Hepatocyte (in vitro differentiated cells): ENCODE measurements around the gene RASSF3. TPM values are rescaled to one million over a fixed set of nuclear protein-coding genes. Genes with fewer than 3 reads are reported as not detected.
"Not testable (repeated sequence)": the region's sequence is repeated elsewhere in the genome, so short reads cannot be mapped to it uniquely, and the experiment has no call there.

Experiments used
- DNase-seq: peaks from one replicate; pipeline ENCODE4 v3.0.0-alpha.2; 2016; ENCODE audit warnings: low spot score
- H2AFZ ChIP-seq: fragments of 200-600 bp; sonication (generic); 2 replicates; pipeline ENCODE4 v1.6.0; 2016; ENCODE audit warnings: antibody characterized with exemption, mild to moderate bottlenecking
- H3K27ac ChIP-seq: fragments of 200-600 bp; sonication (generic); 2 replicates; pipeline ENCODE4 v1.5.1; 2016; ENCODE audit warnings: mild to moderate bottlenecking
- H3K27me3 ChIP-seq: fragments of 200-600 bp; sonication (generic); 2 replicates; pipeline ENCODE4 v1.6.1; 2016
- H3K36me3 ChIP-seq: fragments of 200-600 bp; sonication (generic); replicated peaks from 2 replicates; pipeline ENCODE4 v1.5.1; 2016; ENCODE audit warnings: low read depth; ENCODE audit not compliant: insufficient read depth
- H3K4me1 ChIP-seq: fragments of 200-600 bp; sonication (generic); 2 replicates; pipeline ENCODE4 v1.5.1; 2016; ENCODE audit warnings: mild to moderate bottlenecking, moderate library complexity; ENCODE audit not compliant: insufficient read depth
- H3K4me2 ChIP-seq: fragments of 200-600 bp; sonication (generic); 2 replicates; pipeline ENCODE4 v1.6.0; 2016
- H3K4me3 ChIP-seq: fragments of 200-600 bp; sonication (generic); 2 replicates; pipeline ENCODE4 v1.5.1; 2016; ENCODE audit warnings: mild to moderate bottlenecking
- H3K79me2 ChIP-seq: fragments of 200-600 bp; sonication (generic); 2 replicates; pipeline ENCODE4 v1.6.0; 2017; ENCODE audit warnings: mild to moderate bottlenecking
- H3K9me2 ChIP-seq: fragments of 200-600 bp; sonication (generic); replicated peaks from 2 replicates; pipeline ENCODE4 v1.6.0; 2017; ENCODE audit warnings: mild to moderate bottlenecking; ENCODE audit not compliant: insufficient read depth
- H3K9me3 ChIP-seq: fragments of 200-600 bp; sonication (generic); 2 replicates; pipeline ENCODE4 v1.5.1; 2016; ENCODE audit warnings: low read depth, mild to moderate bottlenecking
- H4K20me1 ChIP-seq: fragments of 200-600 bp; sonication (generic); 2 replicates; pipeline ENCODE4 v1.6.0; 2016; ENCODE audit warnings: mild to moderate bottlenecking; ENCODE audit not compliant: insufficient read depth, poor library complexity, severe bottlenecking
- EZH2 ChIP-seq: fragments of 200-600 bp; sonication (generic); IDR thresholded peaks from 2 replicates; pipeline ENCODE4 v1.6.1; 2016; ENCODE audit warnings: antibody characterized with exemption, mild to moderate bottlenecking, borderline replicate concordance
- EZH2phosphoT487 ChIP-seq: fragments of 200-600 bp; sonication (generic); IDR thresholded peaks from one replicate; pipeline ENCODE4 v1.6.1; 2018; ENCODE audit warnings: antibody characterized with exemption, mild to moderate bottlenecking, low read depth, moderate library complexity; ENCODE audit not compliant: unreplicated experiment, severe bottlenecking
- WGBS: methylation state at CpG from one replicate; pipeline ENCODE4 v1.1.6; 2016; ENCODE audit warnings: low lambda C conversion rate; ENCODE audit errors: missing lambda C conversion rate; 5-methylcytosine and 5-hydroxymethylcytosine counted together
- polyA plus RNA-seq: library from polyadenylated mRNA; unstranded; fragments of >200 nt; fragmentation: Nextera tagmentation; extraction: Ambion mirVana; gene quantifications from 2 replicates; pipeline ENCODE4 v1.2.1, GENCODE V29; 2016
- total RNA-seq: library from RNA; depleted of rRNA; stranded (reverse); fragments of >200 nt; gene quantifications from 2 replicates; pipeline ENCODE4 v1.2.3, GENCODE V29; 2014
- TF ChIP-seq, protein P1 (sequence below): fragments of 200-600 bp; sonication (generic); IDR thresholded peaks from 2 replicates; pipeline ENCODE4 v1.5.1; 2016; ENCODE audit warnings: antibody characterized with exemption, mild to moderate bottlenecking; ENCODE audit not compliant: poor library complexity

The RASSF3 gene
- total and polyA plus RNA-seq, 2 experiments from 2014 or later: 7.8 to 22.3 TPM

DNA sequence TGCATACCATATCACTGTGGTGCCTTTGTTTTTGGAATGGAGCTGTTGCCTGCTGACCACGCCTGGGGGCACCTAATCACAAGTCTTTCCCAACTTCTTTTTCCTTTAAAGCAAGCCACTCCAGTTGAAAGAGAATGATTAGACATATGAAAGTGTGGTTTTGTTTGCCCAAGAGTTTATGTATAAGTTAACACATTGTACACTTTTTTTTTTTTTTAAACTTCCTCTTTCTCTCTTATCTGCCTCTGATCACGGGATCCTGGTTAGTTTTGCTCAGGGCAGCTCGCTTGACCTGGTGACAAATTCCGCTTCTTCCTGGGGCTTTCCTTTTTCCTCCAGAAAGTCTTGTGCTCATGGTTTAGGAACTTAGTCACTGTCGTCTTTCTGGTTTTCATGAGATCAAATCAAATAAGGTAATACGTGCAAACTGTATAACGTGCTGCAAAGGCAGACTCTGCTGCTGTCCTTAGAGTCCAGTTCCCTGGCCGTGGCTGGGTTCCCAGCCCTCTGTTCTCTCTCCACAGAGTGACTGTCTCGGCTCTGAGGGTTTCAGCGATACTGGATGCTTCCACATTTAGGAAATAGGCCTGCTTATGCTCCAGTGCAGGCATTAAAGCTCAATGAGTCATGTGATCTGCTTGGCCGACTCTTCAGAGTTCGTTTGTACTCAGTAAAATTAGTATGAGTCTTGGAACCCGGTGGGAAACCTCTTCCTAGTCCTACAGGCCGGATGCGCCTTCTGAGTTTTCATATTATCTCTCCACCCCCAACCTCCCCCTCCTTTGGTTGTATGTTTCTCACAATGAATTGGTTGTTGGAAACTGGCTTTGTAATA is 15.2 kb downstream of the RASSF3 start:
- Histone ChIP-seq H3K27ac (peak overlapping the region; percentile 91), H2AFZ (peak overlapping the region; percentile 67), H3K4me1 (peaks cover 9% of the 10 kb centered on the region), H3K9me3 (no peaks in the 10 kb centered on the region), H3K27me3 (no peaks in the 10 kb centered on the region), H3K4me3 (no peak overlapping the region), H3K4me2 (peak overlapping the region; percentile 71), H3K79me2 (peaks cover 79% of the 10 kb centered on the region), H4K20me1 (no peaks in the 10 kb centered on the region), H3K36me3 (no peaks in the 10 kb centered on the region), H3K9me2 (no peaks in the 10 kb centered on the region)
- 22% methylated on average over 15 of the region's 15 CpGs for WGBS
- TF ChIP-seq EZH2 (no peak), EZH2phosphoT487 (no peak)
- TF ChIP-seq, protein P1, sequence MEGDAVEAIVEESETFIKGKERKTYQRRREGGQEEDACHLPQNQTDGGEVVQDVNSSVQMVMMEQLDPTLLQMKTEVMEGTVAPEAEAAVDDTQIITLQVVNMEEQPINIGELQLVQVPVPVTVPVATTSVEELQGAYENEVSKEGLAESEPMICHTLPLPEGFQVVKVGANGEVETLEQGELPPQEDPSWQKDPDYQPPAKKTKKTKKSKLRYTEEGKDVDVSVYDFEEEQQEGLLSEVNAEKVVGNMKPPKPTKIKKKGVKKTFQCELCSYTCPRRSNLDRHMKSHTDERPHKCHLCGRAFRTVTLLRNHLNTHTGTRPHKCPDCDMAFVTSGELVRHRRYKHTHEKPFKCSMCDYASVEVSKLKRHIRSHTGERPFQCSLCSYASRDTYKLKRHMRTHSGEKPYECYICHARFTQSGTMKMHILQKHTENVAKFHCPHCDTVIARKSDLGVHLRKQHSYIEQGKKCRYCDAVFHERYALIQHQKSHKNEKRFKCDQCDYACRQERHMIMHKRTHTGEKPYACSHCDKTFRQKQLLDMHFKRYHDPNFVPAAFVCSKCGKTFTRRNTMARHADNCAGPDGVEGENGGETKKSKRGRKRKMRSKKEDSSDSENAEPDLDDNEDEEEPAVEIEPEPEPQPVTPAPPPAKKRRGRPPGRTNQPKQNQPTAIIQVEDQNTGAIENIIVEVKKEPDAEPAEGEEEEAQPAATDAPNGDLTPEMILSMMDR: no peak
- DNase-seq: peak; percentile 81

DNA sequence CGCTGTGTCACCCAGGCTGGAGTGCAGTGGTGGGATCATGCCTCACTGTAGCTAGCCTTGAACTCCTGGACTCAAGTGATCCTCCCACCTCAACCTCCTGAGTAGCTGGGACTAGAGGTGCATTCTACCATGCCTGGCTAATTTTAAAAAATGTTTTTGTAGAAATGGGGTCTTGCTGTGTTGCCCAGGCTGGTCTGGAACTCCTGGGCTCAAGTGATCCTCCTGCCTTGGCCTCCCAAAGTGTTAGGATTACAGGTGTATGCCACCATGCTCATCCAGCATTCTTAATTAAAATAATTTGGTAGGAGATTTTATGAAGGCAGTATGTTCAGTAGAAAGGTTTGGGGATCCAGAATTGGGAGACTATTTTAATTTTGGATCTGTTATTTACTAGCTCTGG is 16.3 kb downstream of the RASSF3 start:
- H3K79me2 ChIP-seq: peaks cover 78% of the 10 kb centered on the region
- H4K20me1 ChIP-seq, H3K4me3 ChIP-seq, H3K4me1 ChIP-seq, H3K9me3 ChIP-seq, H3K4me2 ChIP-seq, DNase-seq, H3K27me3 ChIP-seq, H3K9me2 ChIP-seq, H3K36me3 ChIP-seq, H2AFZ ChIP-seq: not testable (repeated sequence)
- WGBS: 100% methylated on average over 1 of the region's 1 CpG
- H3K27ac ChIP-seq: peak overlapping the region; percentile 91

DNA sequence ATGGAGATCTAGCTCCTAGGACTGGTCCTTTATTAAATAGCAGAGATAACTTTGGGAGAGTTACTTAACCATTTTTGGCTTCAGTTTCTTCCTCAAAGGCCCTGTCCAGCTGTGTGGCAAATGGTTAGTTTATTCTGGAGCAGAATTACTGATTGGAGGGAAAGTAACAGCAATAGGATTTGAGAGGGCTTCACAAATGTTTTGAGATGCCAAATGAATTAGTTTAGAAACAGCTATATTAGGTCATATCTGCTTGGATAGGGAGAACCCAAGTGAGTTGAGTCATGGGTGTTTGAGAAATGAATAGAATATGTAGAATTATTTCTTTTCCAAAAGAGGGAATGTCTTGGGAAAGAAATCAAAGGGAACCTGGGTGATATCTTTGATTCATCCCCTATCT is 17.5 kb downstream of the RASSF3 start:
- no peak for DNase-seq
- Histone ChIP-seq H3K36me3 (no peaks in the 10 kb centered on the region), H4K20me1 (no peaks in the 10 kb centered on the region), H3K9me2 (no peaks in the 10 kb centered on the region), H3K27ac (no peak overlapping the region), H3K79me2 (peaks cover 78% of the 10 kb centered on the region), H3K9me3 (no peaks in the 10 kb centered on the region), H3K4me2 (no peak overlapping the region), H3K4me3 (no peak overlapping the region), H3K4me1 (peaks cover 9% of the 10 kb centered on the region), H2AFZ (no peak overlapping the region), H3K27me3 (no peaks in the 10 kb centered on the region)
- TF ChIP-seq EZH2 (no peak), EZH2phosphoT487 (no peak)
- TF ChIP-seq, protein P1: no peak

DNA sequence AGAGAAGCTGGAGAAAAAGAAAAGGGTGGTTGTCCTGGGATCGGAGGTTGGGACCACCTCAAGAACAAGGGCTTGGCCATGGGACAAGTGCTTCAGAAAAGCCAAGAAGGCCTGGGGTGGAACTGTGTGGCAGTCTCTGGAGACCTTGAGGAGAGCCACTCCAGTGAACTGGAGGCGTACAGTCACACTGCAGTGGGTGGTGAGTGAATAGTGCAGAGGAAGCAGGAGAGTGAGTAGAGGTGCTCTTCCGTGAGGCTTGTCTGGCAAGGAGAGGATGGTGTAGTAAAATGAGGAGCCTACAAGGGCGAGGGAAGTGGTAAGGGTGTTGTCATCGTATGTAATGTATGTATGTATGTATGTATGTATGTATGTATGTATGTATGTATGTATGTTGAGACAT is 20.9 kb downstream of the RASSF3 start:
- Histone ChIP-seq H2AFZ (no peak overlapping the region), H3K4me2 (no peak overlapping the region), H3K36me3 (no peaks in the 10 kb centered on the region), H3K79me2 (peaks cover 73% of the 10 kb centered on the region), H3K4me1 (peaks cover 3% of the 10 kb centered on the region), H3K9me2 (no peaks in the 10 kb centered on the region), H4K20me1 (no peaks in the 10 kb centered on the region), H3K4me3 (no peak overlapping the region), H3K27me3 (no peaks in the 10 kb centered on the region), H3K27ac (no peak overlapping the region), H3K9me3 (no peaks in the 10 kb centered on the region)
- TF ChIP-seq EZH2: no peak
- TF ChIP-seq EZH2phosphoT487: no peak
- TF ChIP-seq, protein P1: no peak
- 96% methylated on average over 5 of the region's 5 CpGs for WGBS
- no peak for DNase-seq
